GM12801 (cell line): ENCODE results near the gene TAS1R3.

ENCODE experiments used
- TF ChIP-seq, protein P1 (sequence below): IDR thresholded peaks from one replicate; pipeline ENCODE4 v1.5.1; 2011; ENCODE audit warnings: control low read depth; ENCODE audit not compliant: insufficient read length; ENCODE audit errors: extremely low read depth

The TAS1R3 gene

DNA sequence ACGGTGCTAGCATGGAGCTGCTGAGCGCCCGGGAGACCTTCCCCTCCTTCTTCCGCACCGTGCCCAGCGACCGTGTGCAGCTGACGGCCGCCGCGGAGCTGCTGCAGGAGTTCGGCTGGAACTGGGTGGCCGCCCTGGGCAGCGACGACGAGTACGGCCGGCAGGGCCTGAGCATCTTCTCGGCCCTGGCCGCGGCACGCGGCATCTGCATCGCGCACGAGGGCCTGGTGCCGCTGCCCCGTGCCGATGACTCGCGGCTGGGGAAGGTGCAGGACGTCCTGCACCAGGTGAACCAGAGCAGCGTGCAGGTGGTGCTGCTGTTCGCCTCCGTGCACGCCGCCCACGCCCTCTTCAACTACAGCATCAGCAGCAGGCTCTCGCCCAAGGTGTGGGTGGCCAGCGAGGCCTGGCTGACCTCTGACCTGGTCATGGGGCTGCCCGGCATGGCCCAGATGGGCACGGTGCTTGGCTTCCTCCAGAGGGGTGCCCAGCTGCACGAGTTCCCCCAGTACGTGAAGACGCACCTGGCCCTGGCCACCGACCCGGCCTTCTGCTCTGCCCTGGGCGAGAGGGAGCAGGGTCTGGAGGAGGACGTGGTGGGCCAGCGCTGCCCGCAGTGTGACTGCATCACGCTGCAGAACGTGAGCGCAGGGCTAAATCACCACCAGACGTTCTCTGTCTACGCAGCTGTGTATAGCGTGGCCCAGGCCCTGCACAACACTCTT is 1.1 kb downstream of the TAS1R3 start:
- TF ChIP-seq, protein P1, sequence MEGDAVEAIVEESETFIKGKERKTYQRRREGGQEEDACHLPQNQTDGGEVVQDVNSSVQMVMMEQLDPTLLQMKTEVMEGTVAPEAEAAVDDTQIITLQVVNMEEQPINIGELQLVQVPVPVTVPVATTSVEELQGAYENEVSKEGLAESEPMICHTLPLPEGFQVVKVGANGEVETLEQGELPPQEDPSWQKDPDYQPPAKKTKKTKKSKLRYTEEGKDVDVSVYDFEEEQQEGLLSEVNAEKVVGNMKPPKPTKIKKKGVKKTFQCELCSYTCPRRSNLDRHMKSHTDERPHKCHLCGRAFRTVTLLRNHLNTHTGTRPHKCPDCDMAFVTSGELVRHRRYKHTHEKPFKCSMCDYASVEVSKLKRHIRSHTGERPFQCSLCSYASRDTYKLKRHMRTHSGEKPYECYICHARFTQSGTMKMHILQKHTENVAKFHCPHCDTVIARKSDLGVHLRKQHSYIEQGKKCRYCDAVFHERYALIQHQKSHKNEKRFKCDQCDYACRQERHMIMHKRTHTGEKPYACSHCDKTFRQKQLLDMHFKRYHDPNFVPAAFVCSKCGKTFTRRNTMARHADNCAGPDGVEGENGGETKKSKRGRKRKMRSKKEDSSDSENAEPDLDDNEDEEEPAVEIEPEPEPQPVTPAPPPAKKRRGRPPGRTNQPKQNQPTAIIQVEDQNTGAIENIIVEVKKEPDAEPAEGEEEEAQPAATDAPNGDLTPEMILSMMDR: no peak

DNA sequence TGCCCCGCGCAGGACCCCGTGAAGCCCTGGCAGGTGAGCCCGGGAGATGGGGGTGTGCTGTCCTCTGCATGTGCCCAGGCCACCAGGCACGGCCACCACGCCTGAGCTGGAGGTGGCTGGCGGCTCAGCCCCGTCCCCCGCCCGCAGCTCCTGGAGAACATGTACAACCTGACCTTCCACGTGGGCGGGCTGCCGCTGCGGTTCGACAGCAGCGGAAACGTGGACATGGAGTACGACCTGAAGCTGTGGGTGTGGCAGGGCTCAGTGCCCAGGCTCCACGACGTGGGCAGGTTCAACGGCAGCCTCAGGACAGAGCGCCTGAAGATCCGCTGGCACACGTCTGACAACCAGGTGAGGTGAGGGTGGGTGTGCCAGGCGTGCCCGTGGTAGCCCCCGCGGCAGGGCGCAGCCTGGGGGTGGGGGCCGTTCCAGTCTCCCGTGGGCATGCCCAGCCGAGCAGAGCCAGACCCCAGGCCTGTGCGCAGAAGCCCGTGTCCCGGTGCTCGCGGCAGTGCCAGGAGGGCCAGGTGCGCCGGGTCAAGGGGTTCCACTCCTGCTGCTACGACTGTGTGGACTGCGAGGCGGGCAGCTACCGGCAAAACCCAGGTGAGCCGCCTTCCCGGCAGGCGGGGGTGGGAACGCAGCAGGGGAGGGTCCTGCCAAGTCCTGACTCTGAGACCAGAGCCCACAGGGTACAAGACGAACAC is 1.8 kb downstream of the TAS1R3 start:
- TF ChIP-seq, protein P1: no peak

DNA sequence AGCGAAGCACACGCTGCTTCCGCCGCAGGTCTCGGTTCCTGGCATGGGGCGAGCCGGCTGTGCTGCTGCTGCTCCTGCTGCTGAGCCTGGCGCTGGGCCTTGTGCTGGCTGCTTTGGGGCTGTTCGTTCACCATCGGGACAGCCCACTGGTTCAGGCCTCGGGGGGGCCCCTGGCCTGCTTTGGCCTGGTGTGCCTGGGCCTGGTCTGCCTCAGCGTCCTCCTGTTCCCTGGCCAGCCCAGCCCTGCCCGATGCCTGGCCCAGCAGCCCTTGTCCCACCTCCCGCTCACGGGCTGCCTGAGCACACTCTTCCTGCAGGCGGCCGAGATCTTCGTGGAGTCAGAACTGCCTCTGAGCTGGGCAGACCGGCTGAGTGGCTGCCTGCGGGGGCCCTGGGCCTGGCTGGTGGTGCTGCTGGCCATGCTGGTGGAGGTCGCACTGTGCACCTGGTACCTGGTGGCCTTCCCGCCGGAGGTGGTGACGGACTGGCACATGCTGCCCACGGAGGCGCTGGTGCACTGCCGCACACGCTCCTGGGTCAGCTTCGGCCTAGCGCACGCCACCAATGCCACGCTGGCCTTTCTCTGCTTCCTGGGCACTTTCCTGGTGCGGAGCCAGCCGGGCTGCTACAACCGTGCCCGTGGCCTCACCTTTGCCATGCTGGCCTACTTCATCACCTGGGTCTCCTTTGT is 2.6 kb downstream of the TAS1R3 start:
- TF ChIP-seq, protein P1: no peak

DNA sequence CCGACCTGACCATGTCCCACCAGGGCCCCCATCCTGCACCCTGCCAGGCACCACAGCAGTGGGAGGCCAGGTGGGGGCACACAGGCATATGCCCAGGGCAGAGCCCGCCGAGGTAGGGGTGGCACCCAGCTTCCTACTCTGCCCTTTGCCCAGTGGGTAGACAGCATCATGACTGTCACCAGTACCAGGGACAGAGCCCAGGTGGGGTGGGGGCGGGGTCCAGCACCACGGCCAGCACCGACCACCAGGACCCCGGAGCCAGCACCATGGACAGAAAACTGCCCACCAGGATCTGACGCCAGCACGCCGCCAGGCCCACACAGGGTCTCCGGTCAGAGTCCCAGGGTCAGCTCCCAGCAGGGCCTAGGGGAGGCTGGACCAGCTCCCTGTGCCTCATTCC is 3.8 kb downstream of the TAS1R3 start:
- TF ChIP-seq, protein P1: no peak

DNA sequence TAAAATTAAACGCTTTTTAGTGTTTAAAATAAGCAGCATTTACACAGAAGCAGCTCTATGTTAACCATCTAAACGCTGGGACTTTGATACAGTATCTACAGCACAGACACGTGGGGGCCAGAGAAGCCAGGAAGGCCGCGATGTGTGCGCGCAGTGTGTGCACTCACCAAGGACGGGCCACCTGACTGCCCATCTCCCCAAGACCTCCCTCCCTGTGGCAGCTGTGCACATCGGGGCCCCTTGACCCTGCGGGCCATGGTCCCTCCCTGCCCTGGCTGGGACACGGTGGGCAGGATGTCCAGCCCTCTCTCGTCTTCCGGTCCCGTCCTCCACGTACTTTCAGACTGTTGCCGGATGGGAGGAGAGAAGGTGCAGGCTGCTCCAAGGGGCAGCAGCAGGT is 4.2 kb downstream of the TAS1R3 start:
- TF ChIP-seq, protein P1: no peak

DNA sequence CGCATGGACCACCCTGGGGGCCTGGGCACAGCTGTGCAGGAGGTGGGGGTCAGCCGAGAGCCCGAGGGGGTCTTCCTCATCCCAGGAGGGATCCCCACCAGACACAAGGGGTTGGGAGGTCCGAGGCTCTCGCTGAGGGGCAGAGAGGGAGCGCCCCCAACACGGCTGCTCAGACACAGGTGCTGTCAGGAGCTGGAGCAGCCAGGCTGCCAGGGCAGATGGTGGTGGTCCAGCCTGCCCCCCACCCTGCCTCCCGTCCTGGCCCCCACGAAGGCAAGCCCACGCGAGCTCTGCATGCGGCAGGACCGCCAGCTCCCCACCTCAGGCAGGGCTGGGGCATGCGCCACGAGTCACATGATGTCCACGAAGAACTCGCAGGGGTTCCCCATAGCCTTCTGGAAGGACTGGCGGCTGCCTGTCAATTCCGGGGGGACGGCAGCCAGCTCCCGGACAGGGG is 4.7 kb downstream of the TAS1R3 start:
- TF ChIP-seq, protein P1: no peak

DNA sequence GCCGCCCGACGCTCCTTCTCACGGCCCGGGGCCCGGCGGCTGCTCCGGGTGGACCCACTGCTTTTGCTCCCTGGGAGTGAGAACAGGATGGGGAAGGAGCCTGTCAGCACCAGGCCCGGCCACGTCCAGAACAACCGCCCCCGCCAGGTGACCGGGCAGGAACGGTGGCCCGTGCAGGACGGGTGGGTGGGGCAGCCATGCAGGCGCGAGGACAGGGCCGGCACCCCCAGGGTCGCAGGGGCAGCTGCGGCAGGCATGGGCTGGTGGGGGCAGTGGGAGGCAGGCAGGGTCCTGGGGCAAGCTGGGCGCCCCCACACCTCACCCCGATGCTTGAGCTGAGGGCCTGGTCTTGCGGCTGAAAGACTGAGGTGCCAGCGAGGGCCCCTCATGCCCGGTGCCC is 5.4 kb downstream of the TAS1R3 start:
- TF ChIP-seq, protein P1: no peak
